GM21360 (cell line): ENCODE data around the gene NARF.

Experiments
- ATAC-seq: cut with Tn5 transposase; IDR thresholded peaks from one replicate; pipeline ENCODE4 v1.9.1; 2021; ENCODE audit warnings: mild to moderate bottlenecking, moderate library complexity; ENCODE audit not compliant: unreplicated experiment

NARF gene

GRCh38 chr17:82433560-82434215 lies 24.9 kb upstream of the NARF start:
- ATAC-seq = no peak

- ATAC-seq = no peak
These were observed 24.4 kb upstream of the NARF start for GRCh38 chr17:82434216-82434565.

GRCh38 chr17:82435103-82435502 lies 23.4 kb upstream of the NARF start:
- ATAC-seq = no peak

GRCh38 chr17:82435601-82436583 lies 22.6 kb upstream of the NARF start:
- ATAC-seq = no peak

GRCh38 chr17:82436601-82437324 lies 21.8 kb upstream of the NARF start:
- ATAC-seq = no peak

GRCh38 chr17:82437325-82437668 lies 21.2 kb upstream of the NARF start:
- no peak for ATAC-seq

GRCh38 chr17:82438401-82439193 lies 19.9 kb upstream of the NARF start:
- ATAC-seq = no peak

GRCh38 chr17:82439194-82439828 lies 19.2 kb upstream of the NARF start:
- ATAC-seq = no peak

- ATAC-seq = no peak
These were observed 18.6 kb upstream of the NARF start for GRCh38 chr17:82439829-82440365.

- ATAC-seq = no peak
These were observed 18.0 kb upstream of the NARF start for GRCh38 chr17:82440469-82440981.

GRCh38 chr17:82440991-82441627 lies 17.4 kb upstream of the NARF start:
- no peak for ATAC-seq

- no peak for ATAC-seq
These were observed 16.7 kb upstream of the NARF start for GRCh38 chr17:82441691-82442487.

GRCh38 chr17:82442643-82443464 lies 15.7 kb upstream of the NARF start:
- ATAC-seq = no peak

GRCh38 chr17:82443465-82444283 lies 14.9 kb upstream of the NARF start:
- no peak for ATAC-seq

GRCh38 chr17:82444284-82444893 lies 14.2 kb upstream of the NARF start:
- ATAC-seq = no peak

- ATAC-seq = no peak
These were observed 13.5 kb upstream of the NARF start for GRCh38 chr17:82444941-82445521.
